NCI-H2107 treated with DMSO at 0.1 percent for 48 hours (cell line): ENCODE results near the gene TXNDC16.

Source experiments
- DNase-seq: peaks from one replicate; lab custom pipeline; 2025; ENCODE audit not compliant: unreplicated experiment; lab: John Stamatoyannopoulos, UW

Gene TXNDC16

GRCh38 chr14:52395728-52396127 is 156.6 kb downstream of the TXNDC16 start:
- no peak for DNase-seq

DNA sequence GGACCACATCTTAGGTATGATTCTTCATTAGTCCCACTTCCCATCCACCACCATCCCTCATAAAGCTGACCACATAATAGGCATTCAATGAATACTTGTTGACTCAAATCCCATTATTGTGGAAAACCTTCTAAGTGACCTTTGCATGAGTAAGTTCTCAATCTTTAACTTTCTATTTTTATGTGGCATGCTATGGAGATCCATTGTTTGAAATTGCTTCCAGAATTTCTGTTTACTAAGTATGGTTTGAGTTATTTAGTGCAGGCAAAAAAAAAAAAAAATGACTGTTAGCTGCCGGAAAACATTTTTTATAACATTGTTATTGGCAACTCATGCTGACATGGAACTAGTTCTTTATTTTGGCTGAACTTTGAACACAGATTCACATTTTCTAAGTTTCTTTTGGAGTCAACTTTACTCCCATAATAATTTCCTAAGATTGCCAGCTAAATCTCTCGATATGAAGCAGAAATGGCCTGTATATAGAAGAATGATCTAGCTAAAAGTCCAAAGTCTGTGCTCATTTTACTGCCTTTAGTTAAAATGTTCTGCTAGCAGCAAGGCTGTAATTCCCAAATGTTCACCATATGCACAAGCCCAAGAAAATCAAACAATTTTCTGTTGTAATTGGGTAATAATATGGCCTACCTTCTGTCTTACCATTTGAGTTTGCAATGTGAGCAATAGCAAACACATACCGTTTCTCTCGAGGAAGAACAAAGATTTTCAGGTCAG is 160.3 kb downstream of the TXNDC16 start:
- no peak for DNase-seq
